GM12874 (cell line): Measurements from ENCODE around the gene ALDOB.

Source experiments
- TF ChIP-seq, protein P1 (sequence below): IDR thresholded peaks from 2 replicates; pipeline ENCODE4 v1.5.1; 2011; ENCODE audit warnings: low read depth, mild to moderate bottlenecking, control low read depth, low read length, moderate library complexity; ENCODE audit not compliant: insufficient read depth

The ALDOB gene

GRCh38 chr9:101458963-101459631 lies 23.5 kb upstream of the ALDOB start:
- TF ChIP-seq, protein P1, sequence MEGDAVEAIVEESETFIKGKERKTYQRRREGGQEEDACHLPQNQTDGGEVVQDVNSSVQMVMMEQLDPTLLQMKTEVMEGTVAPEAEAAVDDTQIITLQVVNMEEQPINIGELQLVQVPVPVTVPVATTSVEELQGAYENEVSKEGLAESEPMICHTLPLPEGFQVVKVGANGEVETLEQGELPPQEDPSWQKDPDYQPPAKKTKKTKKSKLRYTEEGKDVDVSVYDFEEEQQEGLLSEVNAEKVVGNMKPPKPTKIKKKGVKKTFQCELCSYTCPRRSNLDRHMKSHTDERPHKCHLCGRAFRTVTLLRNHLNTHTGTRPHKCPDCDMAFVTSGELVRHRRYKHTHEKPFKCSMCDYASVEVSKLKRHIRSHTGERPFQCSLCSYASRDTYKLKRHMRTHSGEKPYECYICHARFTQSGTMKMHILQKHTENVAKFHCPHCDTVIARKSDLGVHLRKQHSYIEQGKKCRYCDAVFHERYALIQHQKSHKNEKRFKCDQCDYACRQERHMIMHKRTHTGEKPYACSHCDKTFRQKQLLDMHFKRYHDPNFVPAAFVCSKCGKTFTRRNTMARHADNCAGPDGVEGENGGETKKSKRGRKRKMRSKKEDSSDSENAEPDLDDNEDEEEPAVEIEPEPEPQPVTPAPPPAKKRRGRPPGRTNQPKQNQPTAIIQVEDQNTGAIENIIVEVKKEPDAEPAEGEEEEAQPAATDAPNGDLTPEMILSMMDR, result peak; percentile 57

DNA sequence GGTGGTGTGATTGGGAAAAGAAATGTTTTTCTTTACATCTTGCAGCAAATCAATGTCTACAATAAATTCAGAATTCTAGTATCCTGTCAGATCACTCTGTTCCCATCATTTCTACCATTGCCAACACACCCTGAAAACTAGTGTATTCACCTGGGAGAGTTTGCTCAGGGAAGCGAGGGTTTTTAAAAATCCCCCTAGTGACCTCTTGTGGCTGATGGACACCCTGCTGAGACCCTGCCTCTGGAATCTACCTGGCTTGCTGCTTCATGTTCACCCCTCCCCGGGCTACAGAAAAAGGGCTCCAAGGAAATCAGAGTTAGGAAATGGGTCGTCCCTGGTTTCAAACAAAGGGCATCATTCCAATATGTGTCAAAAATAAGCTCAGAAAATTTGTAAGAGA lies 21.4 kb upstream of the ALDOB start:
- TF ChIP-seq, protein P1, result no peak

DNA sequence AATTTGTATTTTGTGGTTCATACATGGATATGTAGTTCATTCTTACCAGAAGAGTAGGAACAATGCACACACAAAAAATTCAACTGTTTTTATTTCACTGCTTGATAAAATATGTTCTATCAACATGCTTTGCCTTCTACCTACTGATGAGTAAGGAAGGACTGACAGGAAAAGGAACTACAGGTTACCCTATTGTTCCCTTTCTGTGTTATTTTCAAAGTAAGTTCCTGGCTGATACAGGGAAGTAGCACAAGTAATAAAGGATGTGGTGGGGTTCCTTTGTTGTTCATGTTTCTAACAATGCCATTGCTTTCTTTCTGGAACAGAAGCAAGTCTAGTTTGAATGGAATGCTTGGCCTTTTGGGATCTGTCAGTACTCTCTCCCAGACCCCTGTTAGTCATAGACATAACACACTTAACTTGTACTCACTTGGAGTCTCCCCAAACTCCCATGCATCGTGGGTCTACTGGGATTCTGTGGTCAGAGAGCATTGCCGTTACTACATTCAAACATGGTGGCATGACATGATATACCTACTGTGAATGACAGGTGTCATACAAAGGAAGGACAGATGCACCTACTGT lies 20.2 kb upstream of the ALDOB start:
- TF ChIP-seq, protein P1, result no peak

DNA sequence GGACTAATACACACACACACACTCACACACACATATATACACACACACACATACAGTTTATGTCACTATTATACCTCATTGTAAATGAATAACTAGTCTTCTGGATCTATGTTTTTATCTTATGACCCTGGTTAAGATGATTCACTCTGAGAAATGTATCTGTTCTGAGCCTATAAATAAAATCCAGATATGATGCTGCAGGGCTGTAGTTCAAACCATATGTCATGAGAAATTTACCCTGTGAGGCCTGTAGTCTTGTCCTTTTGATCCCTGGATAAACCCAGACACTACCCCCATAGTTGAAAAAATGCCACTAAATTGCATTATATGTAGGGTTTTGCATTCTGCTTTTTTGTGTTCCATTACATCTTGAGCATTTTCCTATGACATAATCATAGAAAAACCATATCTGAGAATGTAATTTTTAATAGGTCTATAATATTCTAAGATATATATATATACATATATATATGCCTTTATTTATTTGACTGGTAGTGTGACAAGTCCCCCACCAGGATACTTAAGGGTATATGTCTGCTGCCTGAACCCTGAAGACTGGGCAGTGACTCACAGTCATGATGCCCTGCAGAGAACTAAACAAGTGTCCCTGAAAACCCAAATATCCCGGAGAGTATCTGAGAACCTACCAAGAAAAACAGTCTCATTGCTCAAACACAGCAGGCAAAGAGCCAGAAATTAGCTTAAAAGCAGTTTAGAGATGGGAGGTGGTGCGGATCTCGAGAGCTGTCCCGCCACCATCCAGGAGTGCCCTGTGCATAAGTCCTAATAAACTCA lies 18.4 kb upstream of the ALDOB start:
- TF ChIP-seq, protein P1, result no peak

DNA sequence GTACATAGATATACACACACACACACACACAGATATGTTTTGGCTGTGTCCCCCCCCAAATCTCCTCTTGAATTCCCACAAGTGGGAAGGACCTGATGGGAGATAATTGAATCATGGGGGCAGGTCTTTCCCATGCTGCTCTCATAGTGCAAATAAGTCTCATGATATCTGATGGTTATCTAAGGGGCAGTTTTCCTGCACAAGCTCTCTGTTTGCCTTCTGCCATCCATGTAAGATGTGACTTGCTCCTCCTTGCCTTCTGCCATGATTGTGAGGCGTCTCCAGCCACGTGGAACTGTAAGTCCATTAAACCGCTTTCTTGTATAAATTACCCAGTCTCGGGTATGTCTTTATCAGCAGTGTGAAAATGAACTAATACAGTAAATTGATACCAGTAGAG lies 15.9 kb upstream of the ALDOB start:
- TF ChIP-seq, protein P1, result no peak

GRCh38 chr9:101450931-101451330 lies 15.4 kb upstream of the ALDOB start:
- TF ChIP-seq, protein P1, result no peak

- TF ChIP-seq, protein P1, result peak; percentile 60
Measured at GRCh38 chr9:101449071-101449721, 13.6 kb upstream of the ALDOB start.
